GM18508 (cell line): ENCODE measurements around the gene TEAD3.
A peak's percentile ranks its signal among the peaks of the same experiment; 100 is the strongest.

Experiments used
- ATAC-seq: cut with Tn5 transposase; IDR thresholded peaks from one replicate; pipeline ENCODE4 v1.9.1; 2021; ENCODE audit warnings: moderate number of reproducible peaks; ENCODE audit not compliant: insufficient read depth, unreplicated experiment

Gene TEAD3

DNA sequence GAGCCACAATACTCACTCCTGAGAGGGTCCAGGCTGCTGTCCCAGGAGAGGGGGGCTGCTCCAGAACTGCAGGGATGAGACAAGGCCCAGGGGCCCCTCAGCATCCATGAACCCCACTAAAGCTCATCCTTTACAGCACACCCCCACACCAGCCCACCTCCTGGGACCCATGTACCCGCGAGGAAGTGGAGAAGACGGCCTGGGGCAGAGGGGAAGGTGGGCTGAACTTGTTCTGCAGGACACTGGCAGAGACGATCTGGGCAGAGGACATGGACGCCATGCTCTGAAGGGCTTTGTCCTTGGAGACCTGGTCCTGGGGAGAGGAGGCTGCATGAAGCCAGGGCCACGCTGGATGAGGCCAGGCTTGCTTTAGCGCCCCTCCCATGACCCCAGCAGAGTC, 18.6 kb downstream of the TEAD3 start:
- ATAC-seq = no peak

DNA sequence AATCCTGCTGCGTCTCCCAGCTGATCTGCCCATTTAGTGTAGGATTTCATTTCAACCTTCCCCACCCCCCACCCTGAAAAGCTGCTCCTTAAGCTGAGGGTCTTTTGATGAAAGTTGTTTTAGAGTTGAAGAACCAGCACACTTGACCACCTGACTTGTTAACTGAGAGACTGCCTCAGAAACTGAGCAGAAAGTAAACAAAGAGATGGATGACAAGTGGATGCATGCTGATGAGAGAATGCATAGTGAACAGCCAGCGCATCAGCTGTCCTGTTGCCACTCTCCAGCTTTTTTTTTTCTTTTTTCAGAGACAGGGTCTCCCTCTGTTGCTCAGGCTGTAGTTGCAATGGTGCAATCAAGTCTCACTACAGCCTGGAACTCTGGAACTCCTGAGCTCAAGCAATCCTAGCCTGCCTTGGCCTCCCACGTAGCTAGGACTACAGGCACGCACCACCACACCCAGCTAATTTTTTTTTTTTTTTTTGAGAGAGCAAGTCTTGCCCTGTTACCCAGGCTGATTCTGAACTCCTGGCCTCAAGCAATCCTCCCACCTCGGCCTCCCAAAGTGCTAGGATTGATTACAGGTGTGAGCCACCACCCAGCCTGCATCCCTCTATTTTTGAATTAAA, 19.2 kb downstream of the TEAD3 start:
- no peak for ATAC-seq

DNA sequence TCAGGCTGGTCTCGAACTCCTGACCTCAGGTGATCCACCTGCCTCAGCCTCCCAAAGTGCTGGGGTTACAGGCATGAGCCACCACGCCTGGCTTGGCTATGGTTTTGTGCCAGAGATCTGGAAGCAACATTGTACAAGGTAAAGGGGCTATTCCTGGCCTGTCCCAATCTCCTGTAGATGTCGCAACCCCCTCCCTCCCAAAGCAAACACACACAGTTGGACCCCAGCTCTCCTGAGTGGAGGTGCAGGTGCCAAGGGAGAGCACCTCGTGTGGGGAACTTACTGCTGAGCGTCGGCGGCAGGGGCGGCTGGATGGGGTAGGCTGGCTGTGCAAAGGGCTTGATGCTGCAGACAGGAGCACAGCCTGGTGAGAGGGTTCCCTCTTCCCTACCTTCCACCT, 19.9 kb downstream of the TEAD3 start:
- ATAC-seq = no peak

DNA sequence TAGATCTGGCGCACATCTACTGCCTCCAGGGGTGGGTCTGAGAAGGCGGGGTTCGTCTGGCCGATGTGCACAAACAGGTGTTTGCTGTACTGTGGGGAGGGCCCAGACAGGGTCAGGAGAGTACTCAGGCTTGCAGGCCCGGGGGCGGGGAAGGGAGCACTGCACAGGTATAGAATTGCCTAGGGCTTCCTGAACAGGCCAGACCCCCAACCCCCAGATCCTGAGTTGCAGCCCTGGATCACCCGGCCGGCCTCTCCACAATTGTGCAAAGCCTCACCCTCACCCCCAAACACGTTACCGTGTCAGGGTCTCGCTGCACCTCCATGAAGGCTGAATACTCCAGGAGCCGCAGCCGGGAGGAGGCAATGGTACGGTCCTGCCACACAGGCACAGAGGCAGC, 20.9 kb downstream of the TEAD3 start:
- no peak for ATAC-seq

DNA sequence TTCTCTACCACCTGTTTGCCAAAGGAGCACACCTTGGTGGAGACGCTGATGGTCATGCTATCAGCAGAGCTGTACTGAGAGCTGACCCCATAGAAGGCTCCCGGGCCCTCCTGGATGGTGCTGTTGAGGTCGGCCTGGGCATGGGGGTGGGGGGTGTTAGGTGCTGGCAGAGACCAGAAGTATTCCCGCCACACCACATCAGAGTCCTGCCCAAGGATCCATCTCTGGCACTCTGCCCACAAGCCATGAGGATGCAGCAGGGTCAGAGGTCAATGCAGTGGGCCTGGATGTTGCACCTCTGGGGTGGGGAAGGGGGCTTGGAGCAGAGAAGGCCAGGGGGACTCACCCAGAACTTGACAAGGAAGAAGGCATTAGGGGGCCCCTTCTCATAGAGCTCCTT, 21.3 kb downstream of the TEAD3 start:
- no peak for ATAC-seq

DNA sequence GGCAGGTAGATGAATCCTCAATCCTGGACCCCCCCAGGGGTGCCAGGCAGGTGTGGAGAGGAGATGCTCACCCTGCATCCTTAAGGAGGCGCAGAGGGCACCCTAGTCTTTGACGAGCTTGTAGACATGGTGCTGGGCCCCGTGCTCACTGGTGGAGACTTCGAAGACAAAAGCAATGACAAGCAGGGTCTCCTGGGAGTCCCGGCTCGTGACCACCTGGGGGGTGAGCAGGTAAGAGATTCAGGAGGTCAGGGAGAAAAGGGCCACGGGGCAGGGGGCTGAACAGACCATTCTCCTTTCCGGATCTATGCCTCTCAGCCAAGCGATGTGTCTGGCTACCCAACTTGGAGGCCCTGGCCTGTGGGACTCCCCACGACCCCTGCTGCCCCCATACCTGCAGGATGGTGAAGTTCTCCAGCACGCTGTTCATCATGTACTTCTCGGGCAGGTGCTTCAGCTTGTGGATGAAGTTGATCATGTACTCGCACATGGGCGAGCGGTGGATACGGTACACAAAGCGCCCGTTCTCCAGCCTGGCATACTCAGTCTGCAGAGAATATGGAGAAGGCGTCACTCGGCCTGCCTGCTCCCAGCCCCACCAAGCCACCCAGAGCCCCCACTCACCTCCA, 21.8 kb downstream of the TEAD3 start:
- ATAC-seq = no peak

DNA sequence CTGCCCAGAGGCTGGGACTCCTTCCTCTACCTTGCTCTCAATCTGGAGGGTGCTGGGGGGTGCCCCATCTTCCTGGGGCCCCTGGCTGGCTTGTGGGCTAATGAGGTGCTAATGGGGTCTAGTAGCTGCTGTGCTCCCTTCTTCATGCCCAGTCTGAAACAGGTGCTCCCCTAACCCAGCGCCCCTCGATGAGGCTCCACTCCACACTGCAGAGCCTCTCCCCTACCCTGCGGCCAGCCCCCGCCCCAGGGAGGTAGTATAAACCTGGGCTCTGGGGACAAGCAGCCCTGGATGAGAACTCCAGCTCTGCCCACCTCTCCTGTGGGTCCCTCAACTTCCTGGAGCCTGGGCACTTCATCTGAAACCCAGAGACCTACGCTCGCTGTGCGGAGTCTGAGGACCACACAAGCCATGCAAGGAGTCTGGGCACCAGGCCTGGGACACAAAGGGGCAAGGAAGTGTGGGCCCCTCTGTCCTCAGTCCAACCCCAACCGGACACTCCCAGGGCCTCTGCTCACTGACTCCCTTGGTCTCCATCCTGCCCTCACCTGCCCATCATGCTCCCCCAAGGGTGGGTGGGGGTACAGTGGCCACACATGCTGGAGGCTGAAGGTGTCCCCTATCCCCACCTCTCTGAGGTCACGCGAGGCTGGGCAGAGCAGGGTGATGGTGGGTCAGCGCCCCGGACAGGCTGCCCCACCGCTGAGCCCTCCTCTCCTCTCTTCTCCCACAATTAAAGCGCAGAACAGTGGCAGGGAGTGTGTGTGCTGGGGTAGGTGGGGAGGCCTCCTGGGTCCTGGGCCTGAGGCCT, 22.5 kb downstream of the TEAD3 start:
- no peak for ATAC-seq

DNA sequence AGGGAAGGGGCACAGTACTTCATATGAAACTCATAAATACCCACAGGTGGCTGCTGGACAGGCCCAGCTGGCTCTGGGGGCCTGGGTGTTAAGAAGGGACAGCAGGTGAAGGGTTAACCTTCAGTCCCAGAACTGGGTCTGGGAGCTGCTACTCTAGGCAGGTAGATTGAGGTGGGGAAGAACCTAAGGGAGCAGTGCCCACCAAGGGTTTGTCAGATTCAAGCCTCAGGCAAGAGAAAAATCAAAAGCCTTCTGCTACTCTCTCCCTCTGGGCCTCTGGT, 23.1 kb downstream of the TEAD3 start:
- no peak for ATAC-seq

DNA sequence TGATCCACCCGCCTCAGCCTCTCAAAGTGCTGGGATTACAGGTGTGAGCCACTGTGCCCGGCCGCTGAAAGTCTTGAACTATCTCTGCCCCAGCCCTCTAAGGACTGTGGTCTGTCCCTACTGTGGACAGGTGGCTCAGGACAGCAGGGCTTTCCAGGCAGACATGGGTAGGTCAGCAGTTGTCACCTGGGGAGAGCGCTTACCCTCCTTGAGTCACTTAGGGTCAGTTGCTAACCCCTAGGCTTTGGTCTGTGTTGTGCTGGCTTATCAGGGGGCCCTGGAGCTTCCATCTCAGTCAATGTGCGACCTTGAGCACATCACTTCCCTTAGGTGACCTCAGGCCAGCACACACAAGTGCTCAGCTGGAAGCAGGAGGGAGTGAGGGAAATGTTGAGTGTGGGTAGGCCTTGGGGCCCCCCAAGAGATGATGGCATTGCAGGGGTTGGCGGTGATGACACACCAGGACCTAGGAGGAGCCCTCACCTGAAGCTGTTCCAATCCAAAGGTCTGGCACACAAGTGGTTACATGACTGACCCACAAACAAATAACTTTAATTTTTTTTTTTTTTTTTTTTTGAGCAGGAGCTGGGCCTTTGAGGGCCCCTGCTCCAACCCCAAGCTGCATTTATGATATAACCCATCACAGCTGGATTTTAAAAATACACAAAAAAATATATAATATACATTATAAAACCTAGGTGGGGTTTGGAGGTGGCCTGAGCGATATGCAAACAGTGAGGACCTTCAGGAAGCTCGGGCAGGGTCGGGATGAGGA, 23.6 kb downstream of the TEAD3 start:
- ATAC-seq = no peak

DNA sequence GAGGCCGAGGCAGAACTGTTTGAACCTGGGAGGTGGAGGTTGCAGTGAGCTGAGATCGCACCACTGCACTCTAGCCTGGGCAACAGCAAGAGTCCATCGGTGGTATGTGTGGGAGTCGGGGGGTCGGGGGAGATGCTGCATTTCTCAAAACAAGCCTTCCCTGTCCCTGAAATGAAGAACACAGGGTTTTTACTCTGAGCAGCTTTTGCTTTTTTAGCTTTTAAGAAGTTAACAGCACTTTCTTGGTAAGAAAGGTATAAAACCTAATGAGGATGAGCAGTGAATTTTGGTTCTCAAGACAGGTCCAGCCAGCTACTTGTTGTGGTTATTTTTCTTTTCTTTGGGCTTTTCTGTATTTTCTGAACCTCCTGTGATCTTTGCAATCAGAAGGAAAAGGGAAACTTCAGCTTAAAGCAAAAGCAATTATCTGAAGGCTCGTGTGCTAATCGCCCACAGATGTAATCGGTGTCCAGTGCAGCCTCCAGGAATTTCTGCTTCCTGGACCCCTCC, 25.0 kb downstream of the TEAD3 start:
- no peak for ATAC-seq

DNA sequence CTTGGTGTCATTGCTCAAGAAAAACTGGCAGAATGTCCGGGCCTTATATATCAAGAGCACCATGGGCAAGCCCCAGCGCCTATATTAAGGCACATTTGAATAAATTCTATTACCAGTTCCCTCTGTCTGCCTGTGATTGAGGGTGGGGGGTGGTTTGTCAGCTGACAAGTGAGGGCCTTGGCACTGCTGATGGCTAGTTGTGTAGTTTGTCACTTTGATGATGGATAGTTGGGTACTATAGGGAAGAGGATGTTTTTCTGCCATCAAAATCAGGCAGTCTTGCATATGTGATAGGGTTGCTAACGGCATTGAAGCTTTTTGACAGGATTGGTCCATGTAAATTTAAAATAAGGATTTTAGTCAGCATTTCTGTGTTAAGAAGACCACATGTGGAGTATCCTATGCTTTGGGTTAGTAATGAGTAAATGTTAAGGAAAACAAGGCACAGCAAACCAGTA, 26.2 kb downstream of the TEAD3 start:
- ATAC-seq = no peak

DNA sequence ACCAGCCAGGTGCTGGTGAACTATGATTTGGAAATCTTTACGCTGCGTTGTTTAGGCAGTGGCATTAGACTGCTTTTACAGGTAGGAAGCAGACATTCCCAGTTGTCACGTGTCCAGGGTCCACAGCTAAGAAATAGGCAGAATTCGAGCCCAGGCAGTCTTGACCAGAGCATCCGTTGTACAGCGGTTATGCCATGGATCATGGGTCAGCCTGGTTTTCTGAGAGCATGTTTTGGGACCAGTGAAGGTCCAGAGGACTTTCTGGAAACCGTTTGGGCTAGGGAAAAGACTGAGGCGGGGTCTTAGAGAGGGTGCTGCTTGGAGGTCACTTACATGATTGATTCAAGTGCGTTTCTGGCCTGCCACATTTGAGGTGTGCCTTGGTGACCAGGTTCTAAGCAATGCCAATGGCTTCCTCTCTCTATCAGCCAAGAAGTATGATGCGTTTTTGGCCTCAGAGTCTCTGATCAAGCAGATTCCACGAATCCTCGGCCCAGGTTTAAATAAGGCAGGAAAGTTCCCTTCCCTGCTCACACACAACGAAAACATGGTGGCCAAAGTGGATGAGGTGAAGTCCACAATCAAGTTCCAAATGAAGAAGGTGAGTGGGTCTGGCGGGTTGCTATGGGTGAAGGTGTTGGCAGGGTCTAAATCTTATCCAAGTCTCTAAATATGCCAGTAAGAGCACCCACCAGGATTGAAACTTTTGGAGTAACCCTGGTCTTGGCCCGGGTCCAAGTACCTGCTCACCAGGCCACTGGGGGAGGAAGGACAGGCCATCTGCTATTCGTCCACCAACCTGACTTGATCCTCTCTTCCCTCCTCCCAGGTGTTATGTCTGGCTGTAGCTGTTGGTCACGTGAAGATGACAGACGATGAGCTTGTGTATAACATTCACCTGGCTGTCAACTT, 26.9 kb downstream of the TEAD3 start:
- no peak for ATAC-seq

DNA sequence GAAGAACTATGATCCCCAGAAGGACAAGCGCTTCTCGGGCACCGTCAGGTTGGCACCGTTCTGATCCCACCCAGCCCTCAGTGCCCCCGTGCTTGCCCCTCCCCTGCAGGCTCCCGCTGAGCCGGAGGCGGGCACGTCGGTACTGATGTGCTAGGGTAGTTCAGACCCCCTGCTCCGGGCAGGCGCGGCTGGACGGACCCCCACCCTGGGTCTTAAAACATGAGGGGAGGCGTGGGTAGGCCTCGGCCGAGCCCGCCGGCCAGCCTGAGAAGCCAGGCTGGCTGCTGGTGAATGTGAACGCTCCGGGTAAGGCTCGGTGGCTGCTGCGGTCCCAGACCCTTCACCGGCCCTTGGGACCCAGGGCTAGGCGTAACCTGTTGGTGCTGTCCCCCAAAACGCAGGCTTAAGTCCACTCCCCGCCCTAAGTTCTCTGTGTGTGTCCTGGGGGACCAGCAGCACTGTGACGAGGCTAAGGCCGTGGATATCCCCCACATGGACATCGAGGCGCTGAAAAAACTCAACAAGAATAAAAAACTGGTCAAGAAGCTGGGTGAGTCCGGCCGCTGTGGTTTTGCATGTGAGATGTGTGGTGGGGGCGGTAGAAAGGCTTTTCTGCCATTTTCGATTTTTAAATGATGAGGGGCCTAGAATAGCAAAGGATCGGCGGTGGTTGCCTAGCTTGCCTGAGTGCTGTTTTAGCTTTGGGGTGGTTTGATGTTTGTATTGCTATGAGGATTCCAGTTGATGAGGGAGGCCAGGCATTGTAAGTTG, 27.7 kb downstream of the TEAD3 start:
- no peak for ATAC-seq

DNA sequence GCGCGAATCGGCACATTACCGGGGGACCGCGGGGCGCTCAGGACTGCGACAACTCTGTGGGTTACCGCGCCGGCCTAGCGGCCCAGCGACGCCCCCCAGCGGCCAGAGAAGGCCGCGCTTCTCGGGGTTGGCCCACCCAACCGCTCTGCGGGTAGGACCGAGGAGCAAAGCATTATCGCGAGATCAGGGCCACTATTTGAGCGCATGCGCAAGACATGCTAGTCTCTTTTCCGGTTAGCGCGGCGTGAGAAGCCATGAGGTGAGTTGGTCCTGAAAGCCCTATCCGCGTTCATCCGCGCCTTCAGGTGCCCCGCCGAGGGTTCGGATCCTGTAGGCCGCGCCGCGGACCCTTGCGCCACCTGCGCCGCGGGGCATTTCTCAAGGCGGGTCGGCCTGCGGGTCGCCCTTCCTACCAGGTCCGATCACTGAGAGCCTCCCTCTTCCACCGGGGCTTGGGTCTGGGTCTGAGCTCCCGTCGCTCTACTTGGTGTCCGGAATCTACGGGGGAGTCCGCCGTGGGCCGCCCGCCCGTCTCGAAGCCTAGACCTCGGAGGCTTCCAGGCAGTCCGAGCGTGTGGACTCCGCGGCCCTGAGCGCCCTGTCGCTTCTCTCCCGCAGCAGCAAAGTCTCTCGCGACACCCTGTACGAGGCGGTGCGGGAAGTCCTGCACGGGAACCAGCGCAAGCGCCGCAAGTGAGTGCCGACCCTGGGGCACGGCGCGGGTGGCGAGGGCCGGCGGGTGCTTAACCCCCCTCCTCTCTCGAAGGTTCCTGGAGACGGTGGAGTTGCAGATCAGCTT, 28.5 kb downstream of the TEAD3 start, which contains the start of gene RPL10A:
Gene RPL10A, plus strand, starts transcription at position 221 of the 799 bp plus-strand sequence. Its CDS starts 34 bp downstream, at position 255.
- ATAC-seq = peak; percentile 72

DNA sequence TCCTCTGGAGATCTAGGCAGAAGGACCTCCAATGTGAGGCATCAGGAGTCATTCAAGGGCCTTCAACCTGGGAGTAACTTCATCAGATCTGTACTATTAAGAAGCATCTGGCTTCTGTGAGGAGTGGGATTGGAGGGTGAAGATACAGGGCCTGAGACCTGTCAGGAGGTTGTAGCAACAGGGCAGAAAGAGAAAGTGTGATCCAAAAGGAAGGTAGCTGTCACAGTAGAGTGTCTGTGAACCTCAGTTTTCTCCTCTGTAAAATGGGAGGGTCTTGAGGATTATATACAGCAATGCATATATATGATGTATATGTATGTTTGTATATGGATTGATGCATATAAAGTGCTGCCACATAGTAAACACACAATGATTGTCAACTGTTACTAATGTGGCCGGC, 31.2 kb downstream of the TEAD3 start:
- ATAC-seq = no peak

DNA sequence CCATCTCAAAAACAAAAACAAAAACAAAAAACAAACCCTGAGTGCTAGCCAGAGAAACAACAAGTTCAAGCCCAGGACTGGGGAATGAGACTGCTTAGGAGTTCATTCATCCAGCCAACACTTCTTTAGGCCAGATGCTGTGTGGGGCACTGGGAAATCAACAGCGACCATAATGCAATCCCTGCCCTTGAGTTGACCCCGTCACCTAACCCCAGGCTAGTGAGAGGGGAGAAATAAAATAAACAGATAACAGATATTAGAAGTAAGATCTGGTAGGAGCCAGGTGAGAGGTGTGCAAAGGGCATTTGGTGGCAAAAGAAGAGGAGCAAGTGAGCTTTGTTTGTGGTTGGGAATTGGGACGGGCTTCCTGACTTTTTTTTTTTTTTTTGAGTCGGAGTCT, 33.6 kb downstream of the TEAD3 start:
- no peak for ATAC-seq

DNA sequence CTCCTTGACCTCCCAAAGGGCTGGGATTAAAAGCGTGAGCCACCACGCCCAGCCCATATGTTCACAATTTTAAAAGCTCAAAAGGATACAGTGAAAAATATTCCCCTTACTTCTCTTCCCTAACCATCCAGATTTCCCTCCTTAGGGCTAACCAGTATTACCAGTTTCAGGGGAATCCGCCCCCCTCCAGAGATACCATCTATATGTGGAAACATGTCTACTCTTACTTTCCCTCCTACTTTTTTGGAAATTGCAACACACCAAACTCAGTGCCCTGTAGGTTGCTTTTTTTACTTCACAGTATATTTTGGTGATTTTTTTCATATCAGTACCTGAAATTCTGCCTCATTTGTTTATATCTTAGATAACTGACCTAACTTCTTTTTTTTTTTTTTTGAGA, 35.6 kb downstream of the TEAD3 start:
- ATAC-seq = no peak

DNA sequence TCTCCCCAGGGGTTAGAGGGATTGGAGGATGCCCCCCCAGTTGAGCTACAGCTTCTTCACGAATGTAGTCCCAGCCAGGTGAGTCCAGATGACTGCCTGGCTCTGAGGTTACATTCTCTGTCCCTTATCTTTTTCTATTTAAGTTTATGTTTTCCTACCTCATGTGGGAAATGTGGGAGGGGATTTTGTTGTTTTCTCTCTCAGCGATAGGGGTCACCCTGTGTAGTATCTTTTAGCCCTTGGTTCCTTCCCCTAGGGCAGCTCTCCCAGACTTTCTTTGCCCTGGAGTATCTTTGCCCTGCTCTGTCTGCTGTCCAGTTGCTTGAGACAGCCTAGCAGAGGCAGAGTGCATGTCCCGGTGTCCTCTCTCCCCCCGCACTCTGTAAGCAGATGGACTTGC, 39.0 kb downstream of the TEAD3 start:
- no peak for ATAC-seq
